HG03095 (cell line): ENCODE results near the gene PLOD1.
"Not testable (repeated sequence)": the region's sequence is repeated elsewhere in the genome, so short reads cannot be mapped to it uniquely, and the experiment has no call there.

Source experiments
- ATAC-seq: cut with Tn5 transposase; IDR thresholded peaks from one replicate; pipeline ENCODE4 v1.9.1; 2021; ENCODE audit warnings: moderate library complexity; ENCODE audit not compliant: unreplicated experiment

Gene PLOD1

DNA sequence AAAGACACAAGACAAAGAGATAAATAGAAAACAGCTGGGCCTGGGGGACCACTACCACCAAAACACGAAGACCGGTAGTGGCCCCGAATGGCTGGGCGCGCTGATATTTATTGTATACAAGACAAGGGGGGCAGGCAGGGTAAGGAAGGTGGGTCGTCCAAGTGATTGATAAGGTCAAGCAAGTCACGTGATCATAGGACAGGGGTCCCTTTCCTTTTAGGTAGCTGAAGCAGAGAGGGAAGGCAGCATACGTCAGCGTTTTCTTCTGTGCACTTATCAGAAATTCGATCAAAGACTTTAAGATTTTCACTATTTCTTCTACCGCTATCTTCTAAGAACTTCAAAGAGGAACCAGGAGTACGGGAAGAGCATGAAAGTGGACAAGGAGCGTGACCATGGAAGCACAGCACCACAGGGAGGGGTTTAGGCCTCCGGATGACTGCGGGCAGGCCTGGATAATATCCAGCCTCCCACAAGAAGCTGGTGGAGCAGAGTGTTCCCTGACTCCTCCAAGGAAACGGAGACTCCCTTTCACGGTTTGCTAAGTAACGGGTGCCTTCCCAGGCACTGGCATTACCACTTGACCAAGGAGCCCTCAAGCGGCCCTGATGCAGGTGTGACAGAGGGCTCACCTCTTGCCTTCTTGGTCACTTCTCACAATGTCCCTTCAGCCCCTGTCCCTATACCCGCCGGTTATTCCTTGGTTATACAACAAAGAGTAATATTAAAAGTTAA is 21.9 kb upstream of the PLOD1 start:
- not testable (repeated sequence) for ATAC-seq

DNA sequence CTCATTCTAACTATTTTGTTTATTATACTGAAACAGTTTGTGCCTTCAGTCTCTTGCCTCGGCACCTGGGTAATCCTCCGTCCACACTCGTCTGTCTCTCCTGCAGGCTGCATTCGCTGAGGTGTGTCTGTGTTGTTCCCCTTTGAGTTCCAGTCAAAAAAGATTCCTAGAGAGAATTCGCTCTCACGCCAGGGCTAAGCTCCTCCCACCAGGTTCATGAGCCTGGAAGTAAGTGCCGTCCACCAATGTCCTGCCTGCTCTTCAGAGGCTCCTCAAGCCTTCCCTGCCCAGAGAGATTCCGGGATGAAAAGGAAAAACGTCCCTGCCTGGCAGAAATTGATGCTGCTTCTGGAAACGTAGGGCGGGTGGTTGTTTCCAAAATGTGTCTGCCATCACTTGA is 21.2 kb upstream of the PLOD1 start:
- no peak for ATAC-seq

DNA sequence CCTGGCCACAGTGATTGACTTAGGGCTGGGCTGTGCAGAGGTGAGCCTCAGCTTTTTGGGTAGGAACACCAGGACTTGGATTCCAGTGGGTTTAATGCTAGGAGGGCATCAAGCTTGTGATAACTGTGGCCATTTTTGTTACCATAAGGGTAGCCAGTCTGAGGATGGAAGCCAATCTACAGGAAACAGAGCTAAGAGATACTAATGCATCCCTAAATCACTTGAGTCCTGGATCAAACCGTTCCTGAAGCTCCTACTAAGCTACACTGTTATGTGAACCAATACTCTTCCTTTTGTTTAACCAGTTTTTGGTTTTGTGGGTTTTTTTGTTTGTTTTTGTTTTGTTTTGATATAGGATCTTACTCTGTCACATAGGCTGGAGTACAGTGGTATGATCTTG is 20.5 kb upstream of the PLOD1 start:
- no peak for ATAC-seq

- ATAC-seq: no peak
These were observed 15.6 kb upstream of the PLOD1 start for GRCh38 chr1:11918799-11919519.

- no peak for ATAC-seq
These were observed 14.9 kb upstream of the PLOD1 start for GRCh38 chr1:11919621-11920020.

- no peak for ATAC-seq
These were observed 14.1 kb upstream of the PLOD1 start for GRCh38 chr1:11920239-11920903.

DNA sequence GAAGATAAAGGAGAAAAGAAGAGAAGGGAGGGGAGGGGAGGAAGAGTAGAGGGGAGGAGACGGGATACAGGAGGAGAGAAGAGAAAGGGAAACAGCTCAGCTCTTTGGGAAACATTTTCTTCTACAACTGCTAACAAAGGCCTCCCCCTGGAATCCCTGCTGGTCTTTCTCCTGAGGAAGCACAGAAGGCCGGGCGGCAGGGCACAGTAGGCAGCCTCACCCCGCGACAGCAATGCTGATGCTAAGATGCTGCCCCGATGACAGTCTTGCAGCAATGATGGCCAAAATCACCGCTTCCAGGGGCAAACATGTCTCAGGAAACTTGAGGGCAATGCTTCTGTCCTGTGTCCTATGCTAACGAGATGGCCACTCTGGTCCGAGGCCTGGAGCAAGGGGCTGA is 13.5 kb upstream of the PLOD1 start:
- no peak for ATAC-seq

- ATAC-seq: no peak
These were observed 11.3 kb upstream of the PLOD1 start for GRCh38 chr1:11923069-11923826.

GRCh38 chr1:11923827-11924113 is 10.7 kb upstream of the PLOD1 start:
- no peak for ATAC-seq

DNA sequence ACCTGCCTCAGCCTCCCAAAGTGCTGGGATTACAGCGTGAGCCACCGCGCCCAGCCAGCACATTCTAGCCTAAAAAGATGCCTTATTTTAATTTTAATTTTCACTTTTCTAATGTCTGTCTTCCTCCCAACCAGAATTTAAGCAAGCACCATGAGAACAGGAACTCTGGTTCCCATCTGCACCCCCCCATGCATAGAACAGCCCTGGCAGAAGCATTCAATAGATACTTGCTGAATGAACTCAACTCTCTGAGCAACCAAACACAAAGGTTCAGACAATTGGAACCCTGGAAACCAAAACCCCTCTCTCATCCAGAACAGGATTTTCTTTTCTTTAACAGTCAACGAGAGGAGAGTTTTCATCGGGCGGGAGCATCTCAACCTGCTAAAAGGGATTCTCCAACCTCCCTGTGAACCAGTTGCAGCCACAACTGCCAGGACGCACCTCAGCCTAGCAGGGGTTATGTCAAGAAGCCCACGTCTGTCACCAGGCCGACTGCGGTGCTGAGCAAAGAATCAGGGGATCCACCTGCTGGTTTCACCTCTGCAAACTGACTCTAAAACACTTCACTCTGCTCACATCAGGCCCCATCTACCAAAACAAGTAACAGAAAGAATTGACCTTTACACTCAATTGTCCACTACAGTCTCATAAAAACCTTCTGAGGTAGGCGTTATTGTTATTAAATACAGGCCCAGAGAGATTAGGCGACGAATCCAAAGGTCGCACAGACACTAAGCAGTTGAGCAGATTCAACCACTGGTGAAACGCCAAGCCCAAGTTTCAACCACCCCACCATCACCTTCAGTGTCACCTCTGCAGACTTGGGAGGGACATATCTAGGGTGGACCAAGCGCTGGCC is 10.0 kb upstream of the PLOD1 start:
- ATAC-seq: no peak

- ATAC-seq: peak; percentile 7
These were observed 9.2 kb upstream of the PLOD1 start for GRCh38 chr1:11925196-11925937.

DNA sequence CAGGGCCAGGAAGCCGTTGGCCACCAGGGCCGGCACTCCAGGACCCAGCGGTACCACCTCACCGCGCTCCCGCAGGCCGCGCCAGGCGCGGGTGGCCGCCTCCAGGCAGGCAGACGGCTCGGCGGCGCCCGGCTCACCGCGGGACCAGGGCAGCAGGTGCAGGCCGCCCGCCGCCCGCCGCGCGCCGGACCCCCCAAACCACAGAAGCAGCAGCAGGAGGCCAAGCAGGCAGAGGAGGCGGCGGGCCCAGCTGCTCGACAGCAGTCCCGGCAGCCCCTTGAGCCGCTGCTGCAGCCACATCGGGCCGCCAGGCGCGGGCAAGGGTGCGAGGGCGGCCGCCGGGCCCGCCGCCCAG is 8.6 kb upstream of the PLOD1 start:
- ATAC-seq: peak; percentile 10

DNA sequence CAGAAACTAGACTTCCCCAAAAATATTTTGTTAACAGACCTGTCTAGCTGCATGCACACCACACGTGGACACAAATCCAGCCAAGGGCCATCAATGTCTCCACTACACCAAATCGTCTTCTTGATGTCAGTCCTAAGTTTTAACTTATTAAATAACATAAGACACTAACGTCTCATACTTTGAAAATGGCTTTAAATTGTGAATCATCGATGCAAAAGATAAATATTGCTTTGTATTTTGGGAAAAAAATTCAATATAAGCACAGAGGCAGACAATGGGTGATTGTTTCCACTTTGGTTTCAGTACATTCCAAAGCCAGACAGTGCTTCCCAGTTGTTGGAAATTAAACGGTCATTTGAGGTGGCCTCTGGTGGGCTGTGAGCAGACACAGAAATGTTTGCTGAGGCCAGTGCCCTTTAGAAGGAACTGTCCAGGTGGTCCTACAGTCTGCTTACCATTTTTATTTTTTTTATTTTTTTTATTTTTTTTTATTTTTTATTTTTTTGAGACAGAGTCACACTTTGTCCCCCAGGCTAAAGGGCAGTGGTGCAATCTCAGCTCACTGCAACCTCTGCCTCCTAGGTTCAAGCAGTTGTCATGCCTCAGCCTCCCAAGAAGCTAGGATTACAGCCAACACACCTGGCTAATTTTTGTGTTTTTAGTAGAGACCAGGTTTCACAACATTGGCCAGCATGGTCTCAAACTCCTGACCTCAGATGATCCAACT is 6.5 kb upstream of the PLOD1 start:
- no peak for ATAC-seq

DNA sequence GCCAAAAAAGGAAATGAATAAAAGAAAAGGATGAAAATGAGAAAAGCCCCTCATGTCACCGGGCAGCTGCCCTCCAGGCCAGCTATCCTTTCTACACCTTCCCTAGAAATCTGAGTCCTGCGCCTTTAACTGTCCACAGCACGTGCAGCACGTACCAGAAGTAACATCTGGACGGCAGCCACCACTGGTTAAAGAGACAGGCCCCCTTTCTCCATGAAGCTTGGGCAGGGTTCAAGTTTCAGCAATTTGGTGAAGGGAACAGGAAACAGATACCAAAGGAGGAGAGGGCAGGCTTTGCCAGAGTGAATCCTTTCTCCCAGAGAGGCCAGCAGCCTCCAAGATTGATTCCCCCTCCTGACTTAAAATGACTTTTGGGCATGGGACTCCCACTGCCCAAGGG is 4.7 kb upstream of the PLOD1 start:
- no peak for ATAC-seq

GRCh38 chr1:11930571-11931445 is 3.7 kb upstream of the PLOD1 start:
- no peak for ATAC-seq

GRCh38 chr1:11931845-11932244 is 2.7 kb upstream of the PLOD1 start:
- no peak for ATAC-seq

GRCh38 chr1:11935057-11935412 is 518 bp downstream of the PLOD1 start:
- no peak for ATAC-seq

GRCh38 chr1:11935733-11936132 is 1.2 kb downstream of the PLOD1 start:
- ATAC-seq: not testable (repeated sequence)
